ENCODE measurements around the gene MED31. TPM values are rescaled to one million over a fixed set of nuclear protein-coding genes. Genes with fewer than 3 reads are reported as not detected.

The MED31 gene
- total and polyA plus RNA-seq, 5 donors from 2014 or later = 16.7 to 48.1 (median 42.5) TPM

- H3K9me3 Mint-ChIP-seq = no peaks in the 10 kb centered on the region
- no peak overlapping the region for H3K4me3 Mint-ChIP-seq
- Histone ChIP-seq H3K4me3 (ENCODE audit: low read depth, low read length) (no peak overlapping the region), H3K9me3 (ENCODE audit: control insufficient read depth in 2 of 2, low read length in 2 of 2) (no peaks in the 10 kb centered on the region), H3K4me1 (ENCODE audit: control insufficient read depth, insufficient read depth, low read length, poor library complexity, severe bottlenecking) (no peaks in the 10 kb centered on the region), H3K27ac (ENCODE audit: insufficient read depth, low read length, poor library complexity, severe bottlenecking) (no peak overlapping the region), H3K36me3 (ENCODE audit: control insufficient read depth, insufficient read depth, low read length) (peaks cover 59% of the 10 kb centered on the region), H3K27me3 (ENCODE audit: control insufficient read depth, insufficient read depth, low read length) (no peaks in the 10 kb centered on the region)
- H3K27me3 Mint-ChIP-seq = no peaks in the 10 kb centered on the region
- ATAC-seq (ENCODE audit: low read depth in 2 of 2) (no peak), DNase-seq (no peak)
- H3K36me3 Mint-ChIP-seq = peaks cover 48% of the 10 kb centered on the region
- peaks cover 0 to 11% (median 7%) of the 10 kb centered on the region in 4 donors for H3K4me1 Mint-ChIP-seq
- no peak overlapping the region for H3K27ac Mint-ChIP-seq
Measured at GRCh38 chr17:6610011-6610410, 41.4 kb downstream of the MED31 start.

DNA sequence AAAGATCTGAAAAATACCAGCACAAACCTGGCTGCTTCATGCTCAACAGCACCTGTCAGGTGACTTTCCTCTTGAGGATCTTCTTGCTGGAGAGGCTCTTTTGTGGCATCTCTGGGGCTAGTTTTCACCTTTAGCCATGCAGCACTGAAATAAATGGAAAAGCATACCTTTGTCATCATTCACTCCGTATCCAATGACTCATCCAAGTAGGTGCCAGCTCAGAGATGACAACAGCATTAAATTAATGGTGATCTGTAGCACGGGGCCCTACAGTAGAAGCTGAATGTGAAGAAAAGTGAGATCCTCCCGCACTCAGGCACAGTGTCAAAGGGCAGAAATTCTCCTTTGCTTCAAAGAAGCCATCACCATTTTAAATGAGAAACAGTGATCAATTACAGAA is 43.1 kb downstream of the MED31 start:
- Mint-ChIP-seq H3K27ac (no peak overlapping the region), H3K4me1 (peaks cover under 1 to 5% (median 4%) of the 10 kb centered on the region in 4 donors), H3K36me3 (peaks cover 50% of the 10 kb centered on the region), H3K9me3 (no peaks in the 10 kb centered on the region), H3K4me3 (no peak overlapping the region), H3K27me3 (no peaks in the 10 kb centered on the region)
- Histone ChIP-seq H3K36me3 (ENCODE audit: control insufficient read depth, insufficient read depth, low read length) (peaks cover 65% of the 10 kb centered on the region), H3K4me3 (ENCODE audit: low read depth, low read length) (no peak overlapping the region), H3K9me3 (ENCODE audit: control insufficient read depth in 2 of 2, low read length in 2 of 2) (no peaks in the 10 kb centered on the region), H3K27ac (ENCODE audit: insufficient read depth, low read length, poor library complexity, severe bottlenecking) (no peak overlapping the region), H3K27me3 (ENCODE audit: control insufficient read depth, insufficient read depth, low read length) (no peaks in the 10 kb centered on the region), H3K4me1 (ENCODE audit: control insufficient read depth, insufficient read depth, low read length, poor library complexity, severe bottlenecking) (no peaks in the 10 kb centered on the region)
- ATAC-seq (ENCODE audit: low read depth in 2 of 2) (no peak), DNase-seq (no peak)

GRCh38 chr17:6605142-6605541 is 46.3 kb downstream of the MED31 start:
- Mint-ChIP-seq H3K27ac (peak overlapping the region in 1 of 3 donors; percentile 16), H3K9me3 (no peaks in the 10 kb centered on the region), H3K4me1 (peaks cover 5 to 12% (median 7%) of the 10 kb centered on the region in 4 donors), H3K4me3 (no peak overlapping the region), H3K36me3 (peaks cover 51% of the 10 kb centered on the region), H3K27me3 (no peaks in the 10 kb centered on the region)
- Histone ChIP-seq H3K27ac (ENCODE audit: insufficient read depth, low read length, poor library complexity, severe bottlenecking) (no peak overlapping the region), H3K4me1 (ENCODE audit: control insufficient read depth, insufficient read depth, low read length, poor library complexity, severe bottlenecking) (no peaks in the 10 kb centered on the region), H3K4me3 (ENCODE audit: low read depth, low read length) (no peak overlapping the region), H3K36me3 (ENCODE audit: control insufficient read depth, insufficient read depth, low read length) (peaks cover 65% of the 10 kb centered on the region), H3K27me3 (ENCODE audit: control insufficient read depth, insufficient read depth, low read length) (no peaks in the 10 kb centered on the region), H3K9me3 (ENCODE audit: control insufficient read depth in 2 of 2, low read length in 2 of 2) (no peaks in the 10 kb centered on the region)
- no peak for DNase-seq
- no peak for ATAC-seq (ENCODE audit: low read depth in 2 of 2)

- no peaks in the 10 kb centered on the region for H3K27me3 ChIP-seq (ENCODE audit: control insufficient read depth, insufficient read depth, low read length)
- Mint-ChIP-seq H3K9me3 (no peaks in the 10 kb centered on the region), H3K27me3 (no peaks in the 10 kb centered on the region), H3K36me3 (peaks cover 48% of the 10 kb centered on the region), H3K4me1 (peaks cover 5 to 12% (median 7%) of the 10 kb centered on the region in 4 donors), H3K27ac (peak overlapping the region in 1 of 3 donors; percentile 70), H3K4me3 (peak overlapping the region in 1 of 4 donors; percentile 15)
- H3K27ac ChIP-seq (ENCODE audit: insufficient read depth, low read length, poor library complexity, severe bottlenecking) = no peak overlapping the region
- peaks cover 58% of the 10 kb centered on the region for H3K36me3 ChIP-seq (ENCODE audit: control insufficient read depth, insufficient read depth, low read length)
- no peak for DNase-seq
- H3K4me3 ChIP-seq (ENCODE audit: low read depth, low read length) = no peak overlapping the region
- no peaks in the 10 kb centered on the region for H3K9me3 ChIP-seq (ENCODE audit: control insufficient read depth in 2 of 2, low read length in 2 of 2)
- H3K4me1 ChIP-seq (ENCODE audit: control insufficient read depth, insufficient read depth, low read length, poor library complexity, severe bottlenecking) = no peaks in the 10 kb centered on the region
- ATAC-seq (ENCODE audit: low read depth in 2 of 2) = no peak
Measured at GRCh38 chr17:6603744-6604325, 47.6 kb downstream of the MED31 start.

GRCh38 chr17:6602141-6602540 is 49.3 kb downstream of the MED31 start:
- H3K4me1 ChIP-seq (ENCODE audit: control insufficient read depth, insufficient read depth, low read length, poor library complexity, severe bottlenecking) = no peaks in the 10 kb centered on the region
- H3K27me3 ChIP-seq (ENCODE audit: control insufficient read depth, insufficient read depth, low read length) = no peaks in the 10 kb centered on the region
- peaks cover 5 to 12% (median 7%) of the 10 kb centered on the region in 4 donors for H3K4me1 Mint-ChIP-seq
- peaks cover 53% of the 10 kb centered on the region for H3K36me3 ChIP-seq (ENCODE audit: control insufficient read depth, insufficient read depth, low read length)
- no peak overlapping the region for H3K27ac ChIP-seq (ENCODE audit: insufficient read depth, low read length, poor library complexity, severe bottlenecking)
- no peak overlapping the region for H3K27ac Mint-ChIP-seq
- H3K36me3 Mint-ChIP-seq = peaks cover 43% of the 10 kb centered on the region
- no peaks in the 10 kb centered on the region for H3K9me3 ChIP-seq (ENCODE audit: control insufficient read depth in 2 of 2, low read length in 2 of 2)
- no peak overlapping the region for H3K4me3 Mint-ChIP-seq
- H3K4me3 ChIP-seq (ENCODE audit: low read depth, low read length) = no peak overlapping the region
- H3K9me3 Mint-ChIP-seq = no peaks in the 10 kb centered on the region
- no peaks in the 10 kb centered on the region for H3K27me3 Mint-ChIP-seq
- ATAC-seq (ENCODE audit: low read depth in 2 of 2) (no peak), DNase-seq (no peak)

DNA sequence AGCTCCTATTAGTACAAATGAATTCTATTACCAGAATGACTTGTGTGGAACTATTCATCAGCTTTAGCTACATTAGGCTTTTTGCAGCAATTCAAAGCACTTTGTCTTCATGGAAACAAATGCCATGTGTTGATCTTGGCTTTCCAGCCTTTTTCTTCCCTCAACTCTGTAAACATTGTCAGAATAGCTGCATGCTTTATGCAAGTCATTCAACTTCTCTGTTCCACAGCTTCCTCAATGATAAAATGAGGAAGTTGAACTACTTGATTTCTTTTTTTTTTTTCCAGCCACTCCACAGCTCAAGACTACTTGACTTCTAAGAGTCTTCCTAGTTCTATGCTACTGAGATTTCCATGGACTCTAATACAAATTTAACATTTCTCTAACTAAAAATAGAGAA is 52.0 kb downstream of the MED31 start:
- no peak for ATAC-seq (ENCODE audit: low read depth in 2 of 2)
- H3K36me3 ChIP-seq (ENCODE audit: control insufficient read depth, insufficient read depth, low read length) = peaks cover 46% of the 10 kb centered on the region
- peaks cover 5 to 12% (median 7%) of the 10 kb centered on the region in 4 donors for H3K4me1 Mint-ChIP-seq
- H3K4me1 ChIP-seq (ENCODE audit: control insufficient read depth, insufficient read depth, low read length, poor library complexity, severe bottlenecking) = no peaks in the 10 kb centered on the region
- no peaks in the 10 kb centered on the region for H3K27me3 Mint-ChIP-seq
- H3K9me3 ChIP-seq (ENCODE audit: control insufficient read depth in 2 of 2, low read length in 2 of 2) = no peaks in the 10 kb centered on the region
- no peak overlapping the region for H3K27ac ChIP-seq (ENCODE audit: insufficient read depth, low read length, poor library complexity, severe bottlenecking)
- H3K36me3 Mint-ChIP-seq = peaks cover 42% of the 10 kb centered on the region
- no peak overlapping the region for H3K4me3 ChIP-seq (ENCODE audit: low read depth, low read length)
- H3K9me3 Mint-ChIP-seq = no peaks in the 10 kb centered on the region
- peak overlapping the region in 1 of 4 donors; percentile 68 for H3K4me3 Mint-ChIP-seq
- no peak overlapping the region for H3K27ac Mint-ChIP-seq
- H3K27me3 ChIP-seq (ENCODE audit: control insufficient read depth, insufficient read depth, low read length) = no peaks in the 10 kb centered on the region
- DNase-seq = no peak

- Mint-ChIP-seq H3K27me3 (no peaks in the 10 kb centered on the region), H3K9me3 (no peaks in the 10 kb centered on the region), H3K27ac (no peak overlapping the region), H3K36me3 (peaks cover 44% of the 10 kb centered on the region), H3K4me3 (no peak overlapping the region), H3K4me1 (peaks cover 0 to 2% (median 1%) of the 10 kb centered on the region in 4 donors)
- Histone ChIP-seq H3K4me3 (ENCODE audit: low read depth, low read length) (no peak overlapping the region), H3K9me3 (ENCODE audit: control insufficient read depth in 2 of 2, low read length in 2 of 2) (no peaks in the 10 kb centered on the region), H3K36me3 (ENCODE audit: control insufficient read depth, insufficient read depth, low read length) (peaks cover 50% of the 10 kb centered on the region), H3K27ac (ENCODE audit: insufficient read depth, low read length, poor library complexity, severe bottlenecking) (no peak overlapping the region), H3K27me3 (ENCODE audit: control insufficient read depth, insufficient read depth, low read length) (no peaks in the 10 kb centered on the region), H3K4me1 (ENCODE audit: control insufficient read depth, insufficient read depth, low read length, poor library complexity, severe bottlenecking) (no peaks in the 10 kb centered on the region)
- no peak for DNase-seq
- ATAC-seq (ENCODE audit: low read depth in 2 of 2) = no peak
Measured at GRCh38 chr17:6597727-6598126, 53.7 kb downstream of the MED31 start.

- H3K9me3 Mint-ChIP-seq = no peaks in the 10 kb centered on the region
- H3K27me3 Mint-ChIP-seq = no peaks in the 10 kb centered on the region
- Histone ChIP-seq H3K36me3 (ENCODE audit: control insufficient read depth, insufficient read depth, low read length) (peaks cover 53% of the 10 kb centered on the region), H3K4me3 (ENCODE audit: low read depth, low read length) (no peak overlapping the region), H3K27ac (ENCODE audit: insufficient read depth, low read length, poor library complexity, severe bottlenecking) (no peak overlapping the region), H3K4me1 (ENCODE audit: control insufficient read depth, insufficient read depth, low read length, poor library complexity, severe bottlenecking) (no peaks in the 10 kb centered on the region), H3K9me3 (ENCODE audit: control insufficient read depth in 2 of 2, low read length in 2 of 2) (no peaks in the 10 kb centered on the region), H3K27me3 (ENCODE audit: control insufficient read depth, insufficient read depth, low read length) (no peaks in the 10 kb centered on the region)
- H3K4me1 Mint-ChIP-seq = no peaks in the 10 kb centered on the region
- no peak overlapping the region for H3K4me3 Mint-ChIP-seq
- peaks cover 48% of the 10 kb centered on the region for H3K36me3 Mint-ChIP-seq
- no peak overlapping the region for H3K27ac Mint-ChIP-seq
- DNase-seq (no peak), ATAC-seq (ENCODE audit: low read depth in 2 of 2) (no peak)
Measured at GRCh38 chr17:6596941-6597340, 54.5 kb downstream of the MED31 start.

All from CD4-positive, CD25-positive, alpha-beta regulatory T cell (primary cell).